GM18868 (cell line): ENCODE measurements around the gene IL1R2.

Experiments used
- ATAC-seq: cut with Tn5 transposase; IDR thresholded peaks from one replicate; pipeline ENCODE4 v1.9.1; 2021; ENCODE audit warnings: mild to moderate bottlenecking, moderate library complexity; ENCODE audit not compliant: unreplicated experiment

The IL1R2 gene

DNA sequence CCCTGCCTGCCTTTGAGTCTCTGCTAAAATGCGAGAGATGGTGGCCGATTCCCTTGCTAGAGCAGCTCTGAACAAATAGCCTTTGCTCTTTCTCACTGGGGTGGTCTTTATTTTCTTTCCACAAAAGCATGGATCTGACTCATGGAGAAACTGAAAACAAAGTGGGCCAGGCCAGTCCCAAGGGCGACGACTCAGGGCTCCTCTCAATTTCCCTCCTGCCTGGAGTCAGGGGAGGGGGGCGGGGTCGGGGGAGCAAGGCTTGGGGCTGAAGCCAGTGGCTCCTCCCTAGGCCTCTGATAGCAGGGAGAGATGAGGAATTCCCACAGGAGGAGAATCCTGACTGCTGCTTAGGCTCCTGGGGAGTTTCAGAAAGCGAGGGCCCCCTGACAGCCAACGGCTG lies 17.1 kb upstream of the IL1R2 start:
- ATAC-seq: no peak

DNA sequence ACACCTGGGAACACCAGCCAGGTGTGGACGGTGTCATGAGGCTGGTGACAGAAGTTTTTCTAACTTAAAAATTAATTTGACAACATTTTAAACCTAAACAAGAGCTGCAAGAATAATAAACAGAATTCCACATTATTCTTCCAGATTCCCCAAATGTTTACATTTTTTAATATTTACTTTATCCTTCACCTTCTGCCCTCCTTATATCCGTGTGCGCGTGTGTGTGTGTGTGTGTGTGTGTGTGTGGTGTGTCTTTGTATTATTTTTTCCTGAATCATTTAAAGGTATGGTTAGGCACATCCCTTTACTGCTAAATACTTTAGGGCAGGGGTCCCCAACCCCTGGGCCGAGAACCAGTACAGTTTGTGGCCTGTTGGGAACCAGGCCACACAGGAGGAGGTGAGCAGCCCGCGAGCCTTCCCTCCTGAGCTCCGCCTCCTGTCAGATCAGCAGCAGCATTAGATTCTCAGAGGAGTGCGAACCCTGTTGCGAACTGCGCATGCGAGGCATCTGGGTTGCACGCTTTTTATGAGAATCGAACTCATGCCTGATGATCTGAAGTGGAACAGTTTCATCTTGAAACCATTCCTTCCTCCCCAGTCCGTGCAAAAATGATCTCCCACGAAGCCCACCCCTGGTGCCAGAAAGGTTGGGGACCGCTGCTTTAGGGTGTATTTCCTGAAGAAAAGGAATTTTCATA lies 16.4 kb upstream of the IL1R2 start:
- no peak for ATAC-seq

DNA sequence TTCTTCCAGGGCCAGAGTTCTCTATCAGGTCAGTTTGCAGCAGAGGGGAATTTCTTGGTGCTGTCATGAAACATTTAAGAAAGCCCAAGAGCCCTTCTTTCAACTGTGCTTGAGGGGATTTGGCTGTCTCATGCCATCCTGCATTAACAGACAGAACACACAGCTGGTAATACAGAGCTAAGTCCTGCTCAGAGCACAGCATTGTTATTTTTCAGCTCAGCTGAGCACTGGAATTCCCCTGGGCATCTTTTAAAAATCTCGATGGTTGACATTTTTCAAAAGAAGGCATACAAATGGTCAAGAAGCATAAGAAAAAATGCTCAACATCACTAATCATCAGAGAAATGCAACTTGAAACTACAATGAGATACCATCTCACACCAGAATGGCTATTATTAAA lies 14.9 kb upstream of the IL1R2 start:
- ATAC-seq: peak; percentile 90

DNA sequence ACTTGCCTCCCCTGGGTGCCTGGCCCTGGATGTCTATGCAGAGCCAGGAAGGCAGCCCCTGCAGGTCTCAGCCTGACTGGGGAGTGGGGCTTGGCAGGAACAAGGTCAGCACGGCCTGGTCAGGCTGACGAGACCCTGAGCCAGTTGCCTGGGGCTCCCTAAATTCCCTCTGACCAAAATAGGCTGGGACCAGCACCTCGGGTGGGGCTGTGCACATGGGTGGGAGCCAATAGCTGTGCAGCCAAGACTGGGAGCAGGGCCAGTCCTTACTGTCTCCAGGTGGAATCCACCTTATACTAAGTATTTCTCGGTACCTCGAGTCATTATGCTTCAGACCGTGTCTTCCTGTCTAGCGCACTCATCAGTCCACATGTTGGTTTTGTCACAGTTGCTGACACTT lies 11.4 kb upstream of the IL1R2 start:
- ATAC-seq: no peak

DNA sequence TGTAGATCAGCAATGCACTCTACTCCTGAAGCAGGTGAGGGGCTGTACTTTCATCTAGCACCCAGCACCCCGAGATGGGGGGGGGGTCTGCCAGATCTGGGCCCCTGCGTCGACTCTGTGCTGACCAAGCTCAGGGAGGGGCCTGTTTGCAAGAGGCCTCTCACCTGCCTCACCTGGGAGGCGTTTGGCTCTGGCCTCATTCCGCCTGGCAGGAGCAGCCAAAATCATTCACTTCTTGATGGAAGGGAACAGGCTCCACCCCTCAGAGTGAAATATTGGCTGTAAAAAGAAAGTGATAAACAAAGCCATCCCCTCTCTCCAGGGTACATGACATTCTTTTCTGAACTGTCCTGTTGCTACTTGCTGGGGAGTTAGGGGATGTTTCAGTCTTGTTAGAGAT lies 10.7 kb upstream of the IL1R2 start:
- ATAC-seq: no peak

DNA sequence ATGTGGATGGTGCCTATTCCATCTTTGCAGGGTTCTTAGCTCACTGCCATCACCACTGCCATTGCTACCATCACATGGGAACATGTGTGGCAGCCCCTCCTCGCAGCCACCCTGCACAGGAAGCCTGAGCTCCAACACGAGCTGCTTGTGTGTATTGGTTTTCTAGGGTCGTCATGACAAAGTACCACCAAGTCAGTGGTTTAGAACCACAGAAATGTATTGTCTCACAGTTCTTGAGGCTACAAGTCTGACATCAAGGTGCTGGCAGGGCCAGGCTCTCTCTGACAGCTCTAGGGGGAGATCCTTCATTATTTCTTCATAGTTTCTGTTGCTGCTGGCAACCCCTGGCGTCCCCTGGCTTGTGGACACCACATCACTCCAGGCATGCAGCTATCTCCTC lies 10.3 kb upstream of the IL1R2 start:
- ATAC-seq: no peak

DNA sequence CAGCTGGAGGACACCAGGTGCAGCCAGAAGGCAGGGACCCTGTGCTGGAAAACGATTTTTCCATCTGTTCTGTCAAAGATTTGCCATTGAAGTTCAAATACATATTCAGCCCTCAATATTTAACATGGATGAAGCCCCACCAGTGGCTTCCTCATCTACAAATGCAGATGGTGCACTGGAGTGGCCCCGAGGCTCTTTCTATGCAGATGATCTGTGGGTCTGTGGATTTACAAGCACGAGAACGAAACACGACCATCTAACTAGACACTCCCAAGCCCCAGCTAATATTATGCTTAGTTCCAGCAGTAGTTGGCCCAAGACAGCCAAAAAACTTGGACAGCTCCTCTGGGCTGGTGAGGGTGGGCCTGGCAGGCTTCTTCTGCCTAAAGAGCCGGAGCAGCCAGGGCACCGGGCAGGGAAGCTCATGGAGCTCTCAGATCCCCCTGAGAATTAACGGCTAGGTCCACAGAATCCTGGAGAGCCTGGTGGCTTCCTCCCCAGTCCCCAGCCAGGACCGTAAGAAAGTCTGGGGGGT lies 9.2 kb upstream of the IL1R2 start:
- ATAC-seq: no peak

DNA sequence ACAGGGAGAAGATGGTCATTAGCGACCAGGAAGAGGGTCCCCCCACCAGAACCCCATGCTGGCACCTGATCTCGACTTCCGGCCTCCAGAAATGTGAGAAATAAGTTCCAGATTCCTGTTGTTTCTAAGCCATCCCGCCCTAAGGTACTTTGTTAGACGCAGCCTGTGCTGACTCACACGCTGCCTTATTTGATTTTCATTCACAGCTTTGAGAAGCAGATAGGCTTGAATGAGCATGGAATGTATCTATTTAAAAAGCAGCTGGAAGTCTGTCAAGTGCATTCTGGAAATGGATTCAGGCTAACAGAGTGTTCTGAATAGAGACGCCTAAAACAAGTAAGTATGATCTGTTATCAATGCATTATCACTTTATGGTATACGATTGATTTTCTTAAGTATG lies 8.3 kb upstream of the IL1R2 start:
- no peak for ATAC-seq

DNA sequence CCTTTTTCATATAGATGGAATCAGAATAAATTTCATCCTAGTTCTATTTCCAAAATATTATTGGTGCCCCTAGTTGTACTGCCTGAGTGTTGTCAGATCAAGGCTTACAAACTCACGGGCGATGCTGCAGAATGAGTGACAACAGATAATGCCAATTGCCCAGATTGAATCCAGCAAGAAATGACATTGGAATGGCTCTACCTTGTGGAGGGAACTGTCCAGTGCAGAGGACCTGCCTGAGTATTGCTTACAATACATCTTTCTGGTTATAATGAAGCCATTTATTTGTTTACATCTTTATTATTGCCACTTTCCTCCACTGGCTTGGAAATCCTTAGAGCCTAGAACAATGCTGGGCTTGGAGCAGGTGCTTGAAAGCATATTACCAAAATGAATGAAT lies 7.8 kb upstream of the IL1R2 start:
- no peak for ATAC-seq

DNA sequence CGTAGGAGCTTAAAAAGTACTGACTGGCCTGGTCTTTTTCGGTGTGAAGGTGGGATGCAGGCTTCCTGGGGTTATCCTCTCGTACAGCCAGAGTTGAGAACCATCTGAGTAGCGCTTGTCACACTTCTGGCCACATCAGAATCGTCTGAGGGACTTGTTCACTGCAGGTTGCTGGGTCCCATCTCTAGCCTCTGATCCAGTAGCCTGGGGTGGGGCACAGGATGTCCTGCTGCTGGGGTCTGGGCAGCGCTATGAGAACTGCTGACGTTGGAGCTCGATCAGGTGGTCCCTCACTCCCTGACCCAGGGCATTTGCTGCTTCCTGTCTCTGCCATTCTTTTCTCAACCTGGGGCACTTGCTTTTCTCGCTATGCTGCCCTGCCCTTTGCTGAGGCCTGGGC lies 7.1 kb upstream of the IL1R2 start:
- no peak for ATAC-seq

DNA sequence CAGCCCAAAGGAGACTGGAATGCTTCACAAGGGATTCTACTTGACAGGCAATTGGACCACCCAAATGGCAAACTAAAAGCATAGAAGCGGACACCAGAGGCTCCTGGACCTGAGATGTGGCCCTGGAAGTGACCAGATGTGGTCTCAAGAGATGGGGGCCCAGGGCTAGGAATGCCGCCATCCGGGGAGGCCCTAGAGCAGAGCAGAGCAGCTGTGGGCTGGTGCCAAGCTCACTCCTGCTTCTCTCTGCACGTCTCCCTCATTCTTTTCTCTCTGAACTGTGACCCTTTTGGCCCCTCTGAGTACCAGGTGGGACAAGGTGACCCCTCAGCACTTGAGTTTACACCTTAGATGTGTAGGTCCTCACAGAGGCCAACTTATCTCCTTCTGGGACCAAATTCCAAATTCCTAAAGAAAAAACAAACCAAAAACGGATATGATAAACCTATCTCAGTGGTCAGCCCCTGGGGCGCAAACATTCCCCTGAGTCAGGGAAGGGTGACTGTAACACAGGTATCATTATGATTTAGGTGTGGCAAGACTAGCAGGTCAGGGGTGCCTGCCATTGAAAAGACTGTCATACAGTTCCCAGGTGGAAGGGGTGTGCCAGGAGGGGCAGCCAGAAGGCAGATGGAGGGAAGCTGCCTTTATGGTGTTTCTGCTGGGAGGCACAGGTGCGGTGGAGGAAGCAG lies 6.5 kb upstream of the IL1R2 start:
- no peak for ATAC-seq

DNA sequence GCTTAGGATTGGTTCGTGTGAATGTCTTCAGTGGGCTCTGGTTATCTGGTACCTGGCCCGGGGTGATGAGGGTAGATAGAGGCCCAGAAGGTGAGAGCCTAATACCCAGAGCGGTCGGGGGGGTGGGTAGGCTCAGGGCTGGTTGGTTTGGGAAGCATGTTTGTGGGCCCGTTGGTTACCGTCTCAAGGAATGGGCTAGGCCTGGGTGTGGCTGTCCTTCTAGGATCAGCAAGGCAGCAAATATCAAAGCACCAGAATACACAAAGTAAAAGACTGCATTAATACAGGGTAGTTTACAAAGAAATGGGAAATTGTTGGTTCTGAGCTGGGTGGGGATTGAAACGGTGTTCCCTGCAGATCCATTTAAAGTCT lies 6.0 kb upstream of the IL1R2 start:
- no peak for ATAC-seq

DNA sequence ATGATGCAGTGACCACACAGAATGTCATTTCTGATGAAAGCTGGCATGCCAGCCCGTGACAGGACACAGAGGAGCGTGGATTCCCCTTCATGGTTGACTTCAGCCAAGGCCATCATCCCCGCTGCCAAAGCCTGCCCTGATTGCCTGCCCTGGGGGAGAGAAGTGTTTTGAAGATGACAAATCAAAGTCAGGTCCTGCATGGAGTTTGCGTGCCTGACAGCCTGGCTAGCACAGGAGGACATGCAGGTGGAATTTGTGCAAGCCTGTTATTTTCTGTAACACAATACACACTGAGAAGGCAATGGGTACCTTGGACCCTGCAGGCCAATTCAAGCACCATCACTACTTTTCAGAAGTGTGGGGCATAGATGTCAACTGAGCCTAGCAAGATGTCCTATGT lies 5.4 kb upstream of the IL1R2 start:
- no peak for ATAC-seq

DNA sequence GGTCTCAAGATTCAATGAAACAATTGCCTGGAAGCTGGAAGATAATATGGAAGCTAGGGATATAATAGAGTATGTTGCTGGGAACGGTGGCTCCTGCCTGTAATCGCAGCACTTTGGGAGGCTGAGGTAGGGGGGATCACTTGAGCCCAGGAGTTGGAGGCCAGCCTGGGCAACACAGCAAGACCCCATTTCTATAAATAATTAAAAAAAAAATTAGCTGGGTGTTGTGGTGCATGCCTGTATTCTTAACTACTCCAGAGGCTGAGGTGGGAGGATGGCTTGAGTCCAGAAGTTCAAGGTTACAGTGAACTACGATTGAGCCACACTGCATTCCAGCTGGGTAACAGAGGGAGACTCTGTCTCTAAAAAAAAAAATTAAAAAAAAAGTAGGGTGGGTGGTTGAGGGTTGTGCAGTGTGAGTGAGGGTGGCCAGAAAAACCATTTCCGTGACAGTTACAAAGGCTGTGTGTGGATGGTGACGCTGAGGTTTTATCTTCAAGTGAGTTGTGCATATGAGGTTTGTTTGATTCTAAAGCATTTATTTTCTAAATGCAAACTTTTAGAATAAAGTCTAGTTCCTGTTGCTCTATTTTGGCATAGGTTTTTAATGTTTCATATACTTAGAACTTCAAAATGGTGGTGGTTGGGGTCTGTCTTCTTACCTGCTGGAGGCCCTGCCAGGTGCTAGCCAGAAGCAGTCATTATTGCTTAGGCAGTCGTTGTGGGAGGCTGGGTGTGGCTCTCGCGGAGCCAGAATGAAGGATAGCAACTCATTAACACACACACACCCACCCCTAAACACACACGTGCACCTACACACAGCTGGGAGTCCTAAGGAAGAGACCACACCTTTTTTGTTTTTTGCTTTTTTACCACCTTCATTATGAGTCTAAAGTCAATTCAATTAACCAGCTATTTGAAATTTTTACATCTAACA lies 4.7 kb upstream of the IL1R2 start:
- no peak for ATAC-seq

DNA sequence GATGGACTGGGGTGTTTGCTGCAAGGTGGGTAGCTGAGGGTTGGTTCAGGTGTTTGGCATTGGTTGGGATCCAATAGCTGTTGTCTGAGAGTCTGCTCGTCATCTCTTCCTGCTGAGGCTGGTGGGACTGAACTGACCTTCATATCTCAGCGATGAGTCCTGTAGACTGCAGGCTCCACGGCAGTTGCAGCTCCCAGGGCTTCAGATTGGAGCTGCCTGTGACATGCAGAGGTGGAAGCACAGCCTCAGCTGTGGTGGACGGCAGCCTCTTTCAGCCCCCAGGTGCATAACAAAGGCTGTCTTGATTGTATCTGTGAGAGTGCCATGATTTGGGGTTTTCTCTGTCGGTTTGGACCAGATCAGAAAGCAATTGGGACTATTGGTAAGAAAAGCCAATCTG lies 3.9 kb upstream of the IL1R2 start:
- no peak for ATAC-seq

DNA sequence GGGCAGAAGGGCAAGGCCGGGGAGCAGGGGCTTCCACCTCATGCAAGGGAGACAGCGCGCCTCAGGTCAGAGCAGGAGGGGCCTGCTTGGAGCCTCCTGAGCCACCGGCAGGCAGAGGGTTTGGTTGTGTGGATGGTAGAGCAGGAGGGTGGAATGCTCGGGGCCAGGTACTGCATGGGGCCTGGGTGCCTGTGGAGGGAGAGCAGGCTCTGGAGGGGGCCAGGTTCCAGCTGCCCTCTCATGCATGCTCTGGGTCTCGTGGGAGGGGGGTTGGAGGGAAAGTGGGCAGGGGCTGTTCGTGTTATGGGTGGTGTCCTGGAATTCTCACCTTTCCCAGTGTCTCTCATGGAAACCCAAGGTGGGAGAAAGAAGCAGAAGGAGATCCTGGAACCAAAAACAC lies 3.2 kb upstream of the IL1R2 start:
- ATAC-seq: no peak

DNA sequence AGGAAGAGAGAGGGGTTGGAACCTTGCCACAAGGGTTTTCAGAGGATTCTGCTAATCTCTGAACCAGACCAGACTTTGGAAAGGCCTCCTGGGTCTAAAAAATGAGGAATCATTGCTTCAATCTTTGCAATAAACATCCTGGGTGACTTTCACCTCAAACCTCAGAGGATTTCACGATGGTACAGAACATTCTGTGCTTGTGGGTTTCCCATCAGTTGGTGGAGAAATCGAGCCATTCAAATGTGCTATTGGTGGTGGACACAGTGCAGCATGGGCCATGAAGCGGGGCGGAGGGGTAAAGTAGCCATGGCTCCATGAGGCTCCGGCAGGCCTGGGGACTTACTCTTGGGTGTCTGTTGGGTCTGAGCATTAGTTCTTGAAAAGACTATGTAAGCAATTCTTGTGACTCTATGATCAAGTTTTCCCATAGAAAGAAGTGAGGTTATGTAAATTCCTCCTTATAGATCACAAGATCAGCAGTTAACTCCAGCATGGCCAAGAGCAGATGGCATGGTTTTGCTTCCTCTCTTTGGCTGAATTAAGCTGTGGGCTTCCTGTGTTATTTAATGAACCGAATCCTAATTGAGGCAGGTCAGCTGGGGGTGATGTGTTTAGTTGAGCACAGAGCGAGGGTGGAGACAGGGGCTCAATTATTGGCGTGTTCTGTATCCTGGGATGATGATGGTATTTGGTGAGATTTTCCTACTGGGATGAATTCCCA lies 1.9 kb upstream of the IL1R2 start:
- no peak for ATAC-seq

DNA sequence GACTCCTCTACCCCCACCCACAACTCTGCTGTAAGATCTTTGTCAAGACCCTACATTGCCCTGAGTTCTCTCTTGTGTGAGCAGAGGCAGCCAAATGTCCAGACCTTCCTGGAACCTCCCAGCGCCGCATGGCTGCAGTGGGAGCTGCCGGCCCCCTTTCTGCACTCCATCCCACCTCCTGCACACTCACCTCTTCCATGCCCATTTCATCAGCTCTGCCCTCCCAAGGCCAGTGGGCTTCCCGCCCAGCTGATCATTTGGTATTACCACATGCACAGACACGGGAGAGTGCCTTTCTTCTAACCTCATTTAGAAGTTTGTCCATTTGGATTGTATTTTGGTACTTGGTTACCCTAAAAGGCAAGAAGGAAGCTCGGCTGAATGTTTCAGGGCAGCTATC lies 2.0 kb downstream of the IL1R2 start:
- no peak for ATAC-seq

DNA sequence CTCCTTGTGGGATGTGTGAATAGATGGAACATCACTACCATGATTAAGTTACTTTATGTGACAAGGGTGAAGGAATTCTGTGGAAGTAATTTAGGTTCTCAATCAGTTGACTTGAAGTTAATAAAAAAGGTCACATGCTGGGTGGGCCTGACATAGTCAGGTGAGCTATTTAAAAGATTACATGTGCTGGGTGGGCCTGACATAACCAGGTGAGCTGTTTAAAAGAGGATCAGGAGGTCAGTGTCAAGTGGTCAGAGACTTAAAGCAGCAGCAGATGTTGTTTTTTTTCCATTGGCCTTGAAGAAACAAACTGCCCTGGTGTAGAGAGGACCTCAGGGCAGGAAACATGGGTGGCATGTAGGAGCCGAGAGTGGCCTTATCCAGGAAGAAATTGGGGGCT lies 3.3 kb downstream of the IL1R2 start:
- ATAC-seq: no peak

DNA sequence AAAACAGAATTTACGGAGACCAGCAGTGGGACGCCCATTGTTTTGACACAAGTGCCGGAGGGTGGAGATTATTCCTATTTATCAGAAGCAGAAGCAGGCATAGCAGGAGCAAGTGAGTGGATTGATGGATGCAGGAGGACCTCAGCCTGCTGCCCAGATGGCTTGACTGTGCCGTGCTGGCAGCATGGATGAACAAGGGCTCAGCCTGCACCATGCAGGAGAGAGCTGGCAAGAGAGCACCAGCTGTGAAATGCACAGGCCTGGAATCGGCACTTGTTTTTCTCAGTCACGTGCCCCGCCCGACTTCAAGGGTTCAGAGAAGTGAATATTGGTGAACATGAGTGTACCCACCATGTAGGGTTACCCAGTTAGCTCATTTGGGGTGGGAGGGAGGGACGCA lies 4.0 kb downstream of the IL1R2 start:
- no peak for ATAC-seq

DNA sequence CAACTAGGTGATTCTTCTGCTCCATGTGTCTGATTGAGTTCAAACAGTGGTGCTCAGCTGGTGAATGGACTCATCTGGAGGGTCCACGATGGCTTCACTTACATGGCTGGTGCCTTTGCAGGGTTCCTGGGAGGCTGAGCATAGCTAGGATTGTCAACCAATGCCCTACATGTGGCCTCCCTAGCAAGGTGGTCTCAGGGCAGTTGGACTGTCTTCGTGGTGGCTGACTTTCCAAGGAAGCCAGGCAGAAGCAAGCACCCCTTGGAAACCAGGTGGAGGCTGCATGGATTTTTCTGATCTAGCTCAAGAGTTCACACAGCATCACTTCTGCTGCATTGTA lies 6.8 kb downstream of the IL1R2 start:
- no peak for ATAC-seq
